OCI-M2 (cell line): ENCODE results near the gene IZUMO1R.
"Not testable (repeated sequence)": the region's sequence is repeated elsewhere in the genome, so short reads cannot be mapped to it uniquely, and the experiment has no call there.

Experiments
- DNase-seq: peaks from one replicate; lab custom pipeline; 2025; ENCODE audit not compliant: unreplicated experiment; lab: John Stamatoyannopoulos, UW

Gene IZUMO1R

GRCh38 chr11:94325681-94326080 lies 21.3 kb downstream of the IZUMO1R start:
- DNase-seq = no peak

DNA sequence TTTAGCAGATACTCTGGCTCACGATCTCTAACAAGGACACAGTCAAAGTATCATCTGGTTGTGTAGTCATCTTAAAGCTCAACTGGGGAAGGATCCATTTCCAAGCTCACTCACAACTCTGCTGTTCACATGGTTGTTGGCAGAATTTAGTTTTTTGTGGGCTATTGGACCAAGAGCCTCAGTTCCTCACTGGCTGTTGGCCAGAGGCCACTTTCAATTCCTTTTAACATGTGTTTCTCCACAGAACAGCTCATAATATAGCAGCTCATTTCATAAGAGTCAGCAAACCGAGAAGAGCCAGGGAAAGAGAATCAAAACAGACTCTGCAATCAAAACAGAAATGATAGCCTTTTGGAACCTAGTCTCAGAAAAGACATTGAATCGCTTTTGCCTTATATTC lies 22.6 kb downstream of the IZUMO1R start:
- no peak for DNase-seq

DNA sequence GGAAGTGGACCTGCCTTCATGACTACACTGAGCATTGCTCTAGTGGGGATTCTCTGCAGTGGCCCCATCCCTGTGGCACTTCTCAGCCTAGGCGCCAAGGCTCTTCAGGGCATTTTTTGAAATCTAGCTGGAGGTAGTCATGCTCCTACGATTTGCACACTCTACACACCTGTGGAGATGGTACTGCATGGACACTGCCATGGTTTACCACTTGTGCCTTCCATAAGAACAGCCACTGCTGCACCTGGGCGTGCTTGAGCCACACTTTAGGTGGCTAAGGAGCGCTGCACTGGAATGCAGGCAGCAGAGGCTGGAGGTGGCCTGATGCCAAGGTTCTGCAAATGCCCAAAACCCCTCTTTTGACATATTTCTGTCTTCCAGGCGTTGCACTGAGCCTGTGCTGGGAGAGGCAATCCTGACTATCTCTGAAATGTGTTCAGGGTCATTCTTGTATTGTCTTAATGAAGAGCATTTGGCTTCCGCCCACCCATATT lies 24.3 kb downstream of the IZUMO1R start:
- no peak for DNase-seq

DNA sequence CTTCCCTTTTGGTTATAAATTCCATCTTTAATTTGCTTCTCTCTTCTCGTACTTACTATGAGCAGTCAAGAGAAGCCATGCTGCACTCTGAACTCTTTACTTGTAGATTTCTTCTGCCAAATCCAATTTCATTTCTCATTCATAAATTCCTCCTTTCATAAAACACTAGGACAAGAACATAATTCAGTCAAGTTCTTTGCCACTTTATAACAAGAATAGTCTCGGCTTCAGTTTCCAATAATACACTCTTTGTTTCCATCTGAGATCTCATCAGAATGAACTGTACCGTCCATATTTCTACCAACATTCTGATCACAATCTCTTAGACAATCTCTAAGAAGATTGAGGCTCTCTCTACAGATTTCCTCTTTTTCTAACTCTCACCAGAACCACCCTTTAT lies 25.1 kb downstream of the IZUMO1R start:
- DNase-seq = no peak

GRCh38 chr11:94330789-94331188 lies 26.4 kb downstream of the IZUMO1R start:
- DNase-seq = no peak

- no peak for DNase-seq
Measured at GRCh38 chr11:94332814-94333213, 28.4 kb downstream of the IZUMO1R start.

GRCh38 chr11:94336033-94336432 lies 31.7 kb downstream of the IZUMO1R start:
- DNase-seq = no peak

DNA sequence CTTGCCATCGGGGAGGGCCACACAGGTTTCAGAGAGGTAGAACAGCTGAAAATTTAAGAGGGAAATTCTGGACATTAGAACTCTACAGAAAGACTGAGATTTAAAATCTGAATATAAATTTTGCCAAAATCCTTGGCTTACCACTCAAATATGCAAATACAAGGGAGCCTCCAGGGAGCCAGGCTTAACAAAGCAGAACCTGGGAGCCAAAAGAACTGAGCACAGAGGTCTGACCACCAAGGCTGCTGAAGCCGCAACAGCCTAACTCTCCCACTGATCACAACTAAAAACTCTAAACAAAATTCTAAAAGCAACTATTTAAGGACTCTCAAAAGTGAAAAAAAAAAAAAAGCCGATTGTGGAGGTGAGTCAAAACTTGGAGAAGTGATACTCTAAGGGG lies 34.3 kb downstream of the IZUMO1R start:
- no peak for DNase-seq

- DNase-seq = no peak
Measured at GRCh38 chr11:94342250-94342649, 37.9 kb downstream of the IZUMO1R start.

- DNase-seq = no peak
Measured at GRCh38 chr11:94343495-94343894, 39.1 kb downstream of the IZUMO1R start.

- not testable (repeated sequence) for DNase-seq
Measured at GRCh38 chr11:94346311-94346710, 41.9 kb downstream of the IZUMO1R start.

DNA sequence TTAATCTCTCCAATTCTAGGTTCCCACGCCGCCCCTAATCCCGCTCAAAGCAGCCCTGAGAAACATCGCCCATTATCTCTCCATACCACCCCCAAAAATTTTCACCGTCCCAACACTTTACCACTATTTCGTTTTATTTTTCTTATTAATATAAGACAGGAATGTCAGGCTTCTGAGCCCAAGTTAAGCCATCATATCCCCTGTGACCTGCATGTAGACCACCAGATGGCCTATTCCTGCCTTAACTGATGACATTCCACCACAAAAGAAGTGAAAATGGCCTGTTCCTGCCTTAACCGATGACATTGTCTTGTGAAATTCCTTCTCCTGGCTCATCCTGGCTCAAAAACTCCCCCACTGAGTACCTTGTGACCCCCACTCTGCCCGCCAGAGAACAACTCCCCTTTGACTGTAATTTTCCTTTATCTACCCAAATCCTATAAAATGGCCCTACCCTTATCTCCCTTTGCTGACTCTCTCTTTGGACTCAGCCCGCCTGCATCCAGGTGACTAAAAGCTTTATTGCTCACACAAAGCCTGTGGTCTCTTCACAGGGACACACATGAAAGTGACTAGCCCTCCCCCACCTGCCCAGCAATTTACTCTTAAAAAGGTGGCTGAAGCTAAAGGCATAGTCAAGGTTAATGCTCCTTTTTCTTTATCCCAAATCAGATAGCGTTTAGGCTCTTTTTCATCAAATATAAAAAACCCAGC lies 46.6 kb downstream of the IZUMO1R start:
- not testable (repeated sequence) for DNase-seq
